ENCODE results near the gene SV2C.
"Not testable (repeated sequence)": the region's sequence is repeated elsewhere in the genome, so short reads cannot be mapped to it uniquely, and the experiment has no call there.

DNA sequence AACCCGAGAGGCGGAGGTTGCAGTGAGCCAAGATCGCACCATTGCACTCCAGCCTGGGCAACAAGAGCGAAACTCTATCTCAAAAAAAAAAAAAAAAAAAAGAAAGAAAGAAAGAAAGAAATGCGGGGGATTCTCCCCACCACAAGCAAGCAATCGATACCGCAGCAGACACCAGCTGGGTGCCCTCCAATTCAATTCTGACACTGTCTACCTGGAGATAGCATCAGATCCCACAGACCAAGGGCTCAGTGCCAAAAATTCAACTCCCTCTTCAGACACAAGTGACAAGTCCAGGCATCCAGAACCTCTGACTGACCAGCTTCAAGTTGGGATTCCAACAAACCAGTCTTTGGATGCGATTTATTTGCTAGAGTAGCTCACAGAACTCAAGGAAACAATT lies 286.5 kb downstream of the SV2C start:
- TF ChIP-seq, protein P1, sequence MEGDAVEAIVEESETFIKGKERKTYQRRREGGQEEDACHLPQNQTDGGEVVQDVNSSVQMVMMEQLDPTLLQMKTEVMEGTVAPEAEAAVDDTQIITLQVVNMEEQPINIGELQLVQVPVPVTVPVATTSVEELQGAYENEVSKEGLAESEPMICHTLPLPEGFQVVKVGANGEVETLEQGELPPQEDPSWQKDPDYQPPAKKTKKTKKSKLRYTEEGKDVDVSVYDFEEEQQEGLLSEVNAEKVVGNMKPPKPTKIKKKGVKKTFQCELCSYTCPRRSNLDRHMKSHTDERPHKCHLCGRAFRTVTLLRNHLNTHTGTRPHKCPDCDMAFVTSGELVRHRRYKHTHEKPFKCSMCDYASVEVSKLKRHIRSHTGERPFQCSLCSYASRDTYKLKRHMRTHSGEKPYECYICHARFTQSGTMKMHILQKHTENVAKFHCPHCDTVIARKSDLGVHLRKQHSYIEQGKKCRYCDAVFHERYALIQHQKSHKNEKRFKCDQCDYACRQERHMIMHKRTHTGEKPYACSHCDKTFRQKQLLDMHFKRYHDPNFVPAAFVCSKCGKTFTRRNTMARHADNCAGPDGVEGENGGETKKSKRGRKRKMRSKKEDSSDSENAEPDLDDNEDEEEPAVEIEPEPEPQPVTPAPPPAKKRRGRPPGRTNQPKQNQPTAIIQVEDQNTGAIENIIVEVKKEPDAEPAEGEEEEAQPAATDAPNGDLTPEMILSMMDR (optimal IDR thresholded peaks at IDR 0.05 in 1 of 3, IDR thresholded peaks at IDR 0.05 in 1 of 3, conservative IDR thresholded peaks at IDR 0.05 in 1 of 3; ENCODE audit: extremely low read depth in 1 of 3, insufficient read depth in 2 of 3, low read length in 3 of 3): not testable (repeated sequence)
- not testable (repeated sequence) for TF ChIP-seq EZH2 (IDR thresholded peaks at IDR 0.05; ENCODE audit: low read length)

Data from keratinocyte (primary cell).